Body of pancreas (tissue), 4 donors: Measurements from ENCODE around the gene LRRC27. TPM values are rescaled to one million over a fixed set of nuclear protein-coding genes. Genes with fewer than 3 reads are reported as not detected.

Experiments
- ATAC-seq: fragments of 150-250 bp; one replicate; pipeline ENCODE4 v1.9.1; 2016
- DNase-seq, 4 donors: peaks; one replicate each; pipeline ENCODE4 v3.0.0-alpha.2; 2019
- H3K27ac ChIP-seq, 4 donors: fragments of 200-600 bp; sonication (generic); 1 replicate in 3 of 4; 2 replicates in 1 of 4; pipeline versions ENCODE4 v1.5.1 to v1.6.1; 2016 to 2019; ENCODE audit warnings: mild to moderate bottlenecking in 1 of 4, mixed read lengths in 1 of 4, moderate library complexity in 1 of 4
- H3K27me3 ChIP-seq, 2 donors: fragments of 200-600 bp; sonication (generic); one replicate each; pipeline ENCODE4 v1.6.0; 2016; ENCODE audit warnings: mild to moderate bottlenecking in 1 of 2
- H3K36me3 ChIP-seq, 2 donors: fragments of 200-600 bp; sonication (generic); replicated peaks in 1 of 2; 2 replicates each; pipeline ENCODE4 v1.5.1; 2016; ENCODE audit warnings: low read depth in 2 of 2; ENCODE audit not compliant: insufficient read depth in 1 of 2
- H3K4me1 ChIP-seq: fragments of 200-600 bp; sonication (generic); one replicate; pipeline ENCODE4 v1.6.0; 2016
- H3K4me3 ChIP-seq, 2 donors: fragments of 200-600 bp; sonication (generic); 1 replicate in 1 of 2; 2 replicates in 1 of 2; pipeline ENCODE4 v1.5.1; 2016 to 2019
- H3K9me3 ChIP-seq, 3 donors: fragments of 200-600 bp; sonication (generic); 1 replicate in 2 of 3; 2 replicates in 1 of 3; pipeline ENCODE4 v1.5.1; 2016
- POLR2A ChIP-seq, 3 donors: fragments of 450-650 bp; IDR thresholded peaks; one replicate each; pipeline ENCODE4 v1.6.1; 2016; ENCODE audit warnings: antibody characterized with exemption in 3 of 3, mild to moderate bottlenecking in 2 of 3
- WGBS, 2 donors: methylation state at CpG; one replicate each; pipeline ENCODE4 v1.1.5; 2017; 5-methylcytosine and 5-hydroxymethylcytosine counted together
- intact Hi-C: fragments of 100-400 bp; cut with DNase I; formaldehyde crosslinking; loops from one replicate; pipeline ENCODE4 v1.15.1; 2023
- total RNA-seq, 2 donors: library from RNA; depleted of rRNA; stranded (reverse); fragments of >200 nt; gene quantifications; one replicate each; pipeline ENCODE4 v1.1.0, GENCODE V29; 2016
- TF ChIP-seq, protein P1 (sequence below), 7 experiments: fragments of 450-650 bp in 4 of 7; fragments of 200-600 bp in 3 of 7; sonication (generic) in 3 of 7; IDR thresholded peaks; one replicate each; pipeline ENCODE4 v1.5.1; 2016 to 2019; ENCODE audit warnings: antibody characterized with exemption in 7 of 7

Gene LRRC27
- total RNA-seq, 2 donors from 2014 or later = 6.5 to 24.7 TPM

- Histone ChIP-seq H3K27me3 (no peaks in the 10 kb centered on the region), H3K4me3 (no peak overlapping the region), H3K9me3 (no peaks in the 10 kb centered on the region), H3K27ac (no peak overlapping the region), H3K4me1 (no peaks in the 10 kb centered on the region), H3K36me3 (no peaks in the 10 kb centered on the region)
- DNase-seq (no peak), ATAC-seq (no peak)
- intact Hi-C loops = no loop called here
- TF ChIP-seq POLR2A (IDR thresholded peaks at IDR 0.05) = no peak
- TF ChIP-seq, protein P1, sequence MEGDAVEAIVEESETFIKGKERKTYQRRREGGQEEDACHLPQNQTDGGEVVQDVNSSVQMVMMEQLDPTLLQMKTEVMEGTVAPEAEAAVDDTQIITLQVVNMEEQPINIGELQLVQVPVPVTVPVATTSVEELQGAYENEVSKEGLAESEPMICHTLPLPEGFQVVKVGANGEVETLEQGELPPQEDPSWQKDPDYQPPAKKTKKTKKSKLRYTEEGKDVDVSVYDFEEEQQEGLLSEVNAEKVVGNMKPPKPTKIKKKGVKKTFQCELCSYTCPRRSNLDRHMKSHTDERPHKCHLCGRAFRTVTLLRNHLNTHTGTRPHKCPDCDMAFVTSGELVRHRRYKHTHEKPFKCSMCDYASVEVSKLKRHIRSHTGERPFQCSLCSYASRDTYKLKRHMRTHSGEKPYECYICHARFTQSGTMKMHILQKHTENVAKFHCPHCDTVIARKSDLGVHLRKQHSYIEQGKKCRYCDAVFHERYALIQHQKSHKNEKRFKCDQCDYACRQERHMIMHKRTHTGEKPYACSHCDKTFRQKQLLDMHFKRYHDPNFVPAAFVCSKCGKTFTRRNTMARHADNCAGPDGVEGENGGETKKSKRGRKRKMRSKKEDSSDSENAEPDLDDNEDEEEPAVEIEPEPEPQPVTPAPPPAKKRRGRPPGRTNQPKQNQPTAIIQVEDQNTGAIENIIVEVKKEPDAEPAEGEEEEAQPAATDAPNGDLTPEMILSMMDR (IDR thresholded peaks at IDR 0.05) = no peak
- WGBS, 2 donors = 93 to 96% methylated on average over 11 to 13 of the region's 13 CpGs
Measured at GRCh38 chr10:132355754-132356153, 23.8 kb downstream of the LRRC27 start.

DNA sequence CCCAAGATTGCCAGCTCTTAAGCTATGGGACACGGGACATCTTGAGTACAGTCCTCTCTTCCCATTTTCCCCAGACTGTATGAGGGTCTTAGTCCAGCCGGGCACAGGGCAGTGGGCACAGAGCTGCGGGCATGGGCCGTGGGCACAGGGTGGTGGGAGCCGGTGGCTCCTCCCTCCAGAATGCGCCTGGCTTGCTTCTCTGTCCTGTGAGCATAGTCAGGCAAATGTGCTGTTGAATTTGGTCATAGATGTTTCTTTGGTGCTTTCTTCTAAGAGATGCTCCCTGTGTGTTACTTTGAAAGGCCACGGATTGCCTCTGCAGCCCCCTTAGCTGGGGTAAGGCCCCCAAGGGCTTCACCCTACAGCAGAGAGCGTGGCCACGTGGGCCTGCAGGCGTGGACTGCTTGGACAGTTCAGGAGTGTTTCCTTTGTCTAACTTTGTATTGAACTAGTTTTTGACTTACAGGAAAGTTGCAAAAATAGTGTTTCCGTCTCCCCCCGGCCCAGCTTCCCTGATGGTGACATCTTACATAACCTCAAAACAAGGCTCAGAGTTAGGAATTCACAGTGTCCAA lies 24.7 kb downstream of the LRRC27 start:
- TF ChIP-seq, protein P1 (IDR thresholded peaks at IDR 0.05) = no peak
- no peak for TF ChIP-seq POLR2A (IDR thresholded peaks at IDR 0.05)
- intact Hi-C loops = no loop called here
- H3K4me3 ChIP-seq = no peak overlapping the region
- no peak overlapping the region for H3K27ac ChIP-seq
- no peaks in the 10 kb centered on the region for H3K27me3 ChIP-seq
- no peaks in the 10 kb centered on the region for H3K4me1 ChIP-seq
- ATAC-seq (no peak), DNase-seq (no peak)
- no peaks in the 10 kb centered on the region for H3K9me3 ChIP-seq
- WGBS, 2 donors = 88 to 95% methylated on average over 12 of the region's 12 CpGs
- no peaks in the 10 kb centered on the region for H3K36me3 ChIP-seq

DNA sequence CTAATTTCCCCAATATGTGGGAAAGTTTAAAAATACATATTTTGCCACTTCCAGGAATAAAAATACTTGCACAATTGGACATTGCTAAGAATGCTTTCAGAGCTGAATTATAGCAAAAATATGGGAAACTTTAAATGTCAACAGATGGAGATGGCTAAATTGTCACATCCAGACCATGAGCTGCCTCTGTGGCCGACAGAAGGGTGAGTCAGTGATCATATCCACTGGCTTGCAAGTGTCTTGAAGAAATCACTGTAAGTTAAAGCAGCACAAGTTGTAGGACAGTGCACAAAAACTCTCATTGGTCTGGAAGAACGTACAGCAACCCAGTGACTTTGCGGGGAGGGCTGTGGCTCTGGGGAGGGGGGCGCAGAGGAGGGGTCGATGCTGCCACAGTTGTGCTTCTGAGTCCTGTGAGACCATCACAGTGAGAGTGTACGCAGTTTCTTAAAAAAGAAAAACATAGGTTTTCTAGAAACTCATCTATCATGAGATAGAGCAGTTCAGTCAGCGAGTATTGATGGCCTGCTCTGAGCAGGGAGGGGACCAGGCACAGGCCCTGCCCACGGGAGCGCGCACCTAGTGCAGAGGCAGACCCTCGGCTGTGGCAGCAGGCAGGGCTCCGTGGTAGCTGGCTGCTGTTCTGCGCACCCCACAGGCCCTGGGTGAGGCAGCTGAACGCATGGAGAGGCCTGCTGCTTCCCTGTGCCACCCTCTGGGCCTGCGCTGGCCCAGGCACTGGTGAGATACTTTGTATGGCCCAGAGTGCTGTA lies 25.5 kb downstream of the LRRC27 start:
- DNase-seq = no peak

DNA sequence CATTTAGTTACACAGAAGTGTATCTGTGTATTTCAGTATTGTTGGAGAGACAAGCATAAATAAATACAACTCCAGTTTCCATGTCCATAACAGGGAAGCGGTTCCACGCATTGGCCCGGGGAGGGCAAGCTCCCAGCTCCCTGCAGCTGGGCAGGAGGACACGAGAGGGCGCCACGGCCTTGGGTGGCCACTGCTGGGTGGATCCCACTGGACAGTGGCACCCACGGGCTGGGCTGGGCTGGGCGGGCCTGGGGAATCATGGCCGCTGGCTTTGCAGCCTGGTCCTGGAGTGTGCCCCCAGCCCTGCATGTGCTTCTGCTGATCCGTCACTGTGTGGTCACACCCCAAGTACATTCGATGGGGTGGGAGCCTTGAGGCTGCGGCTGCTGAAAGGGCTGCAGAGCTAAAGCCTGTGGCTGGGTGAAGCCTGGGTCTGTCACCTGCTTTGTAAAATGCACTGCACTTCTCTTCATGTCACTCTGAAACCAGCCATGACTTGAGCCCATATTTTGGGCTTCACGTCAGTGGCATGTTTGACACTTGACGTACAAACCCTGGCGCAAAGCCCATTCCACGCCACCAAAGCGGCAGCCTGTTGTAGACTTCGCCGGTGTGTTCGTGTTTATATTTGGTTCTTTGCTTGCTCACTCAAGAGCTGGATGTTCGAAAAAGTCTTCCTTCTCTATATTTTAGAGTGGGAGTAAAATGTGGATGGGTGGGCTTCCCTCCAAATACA lies 27.5 kb downstream of the LRRC27 start:
- intact Hi-C loops = no loop called here
- Histone ChIP-seq H3K36me3 (no peaks in the 10 kb centered on the region), H3K27me3 (no peaks in the 10 kb centered on the region), H3K27ac (no peak overlapping the region), H3K9me3 (no peaks in the 10 kb centered on the region), H3K4me1 (no peaks in the 10 kb centered on the region), H3K4me3 (no peak overlapping the region)
- DNase-seq (no peak), ATAC-seq (no peak)
- WGBS, 2 donors = 78 to 82% methylated on average over 18 to 20 of the region's 21 CpGs
- TF ChIP-seq POLR2A (IDR thresholded peaks at IDR 0.05) = no peak
- TF ChIP-seq, protein P1 (IDR thresholded peaks at IDR 0.05) = no peak

More for the DNA sequence above, 25.5 kb downstream of the LRRC27 start:
- Histone ChIP-seq H3K27ac (no peak overlapping the region), H3K4me3 (no peak overlapping the region), H3K36me3 (no peaks in the 10 kb centered on the region), H3K4me1 (no peaks in the 10 kb centered on the region), H3K9me3 (no peaks in the 10 kb centered on the region), H3K27me3 (no peaks in the 10 kb centered on the region)
- no peak for ATAC-seq
- TF ChIP-seq POLR2A (IDR thresholded peaks at IDR 0.05) = no peak
- TF ChIP-seq, protein P1 (IDR thresholded peaks at IDR 0.05) = no peak
- intact Hi-C loops = no loop called here
- 91 to 92% methylated on average over 15 of the region's 15 CpGs for WGBS, 2 donors
